GM12892 (cell line): Measurements from ENCODE around the gene COP1.
"Not testable (repeated sequence)": the region's sequence is repeated elsewhere in the genome, so short reads cannot be mapped to it uniquely, and the experiment has no call there.

Experiments
- POLR2A ChIP-seq: IDR thresholded peaks from 2 replicates; pipeline ENCODE4 v1.6.1; 2011; ENCODE audit warnings: low read depth, low read length, control low read depth
- POLR2AphosphoS5 ChIP-seq: IDR thresholded peaks from 2 replicates; pipeline ENCODE4 v1.6.1; 2011; ENCODE audit warnings: low read depth, low read length, control low read depth

DNA sequence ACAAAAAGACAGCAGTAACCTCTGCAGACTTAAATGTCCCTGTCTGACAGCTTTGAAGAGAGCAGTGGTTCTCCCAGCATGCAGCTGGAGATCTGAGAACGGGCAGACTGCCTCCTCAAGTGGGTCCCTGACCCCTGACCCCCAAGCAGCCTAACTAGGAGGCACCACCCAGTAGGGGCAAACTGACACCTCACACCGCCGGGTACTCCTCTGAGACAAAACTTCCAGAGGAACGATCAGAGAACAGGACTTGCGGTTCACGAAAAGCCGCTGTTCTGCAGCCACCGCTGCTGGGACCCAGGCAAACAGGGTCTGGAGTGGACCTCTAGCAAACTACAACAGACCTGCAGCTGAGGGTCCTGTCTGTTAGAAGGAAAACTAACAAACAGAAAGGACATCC, 214.3 kb downstream of the COP1 start:
- not testable (repeated sequence) for TF ChIP-seq POLR2AphosphoS5, POLR2A
